Neural cell (in vitro differentiated cells): ENCODE measurements around the gene CYP39A1.

Experiments used
- CTCF ChIP-seq: fragments of 450-650 bp; IDR thresholded peaks from 2 replicates; pipeline ENCODE4 v1.5.1; 2014; ENCODE audit warnings: antibody characterized with exemption, mild to moderate bottlenecking, moderate library complexity; ENCODE audit not compliant: poor library complexity, severe bottlenecking
- EP300 ChIP-seq: fragments of 450-650 bp; conservative IDR thresholded peaks from 2 replicates; pipeline ENCODE4 v1.6.1; 2014; ENCODE audit warnings: antibody characterized with exemption, mild to moderate bottlenecking, moderate library complexity; ENCODE audit not compliant: poor library complexity, severe bottlenecking
- EZH2 ChIP-seq: fragments of 200-600, 300-800 bp; shearing (Covaris generic), sonication (generic); IDR thresholded peaks from 2 replicates; pipeline ENCODE4 v1.6.1; 2014; ENCODE audit warnings: antibody characterized with exemption, low read length, borderline replicate concordance, mild to moderate bottlenecking; ENCODE audit not compliant: insufficient read depth, poor library complexity, severe bottlenecking
- MXI1 ChIP-seq: fragments of 450-650 bp; conservative IDR thresholded peaks from 2 replicates; pipeline ENCODE4 v1.6.1; 2014; ENCODE audit warnings: antibody characterized with exemption, mild to moderate bottlenecking; ENCODE audit not compliant: poor library complexity, severe bottlenecking
- POLR2AphosphoS5 ChIP-seq: IDR thresholded peaks from 2 replicates; pipeline ENCODE4 v1.6.1; 2012
- TAF1 ChIP-seq: IDR thresholded peaks from 2 replicates; pipeline ENCODE4 v1.6.1; 2012; ENCODE audit warnings: low read depth

GRCh38 chr6:46605091-46605797 lies 47.4 kb downstream of the CYP39A1 start:
- no peak for TF ChIP-seq EP300
- no peak for TF ChIP-seq MXI1
- TF ChIP-seq POLR2AphosphoS5 = no peak
- no peak for TF ChIP-seq CTCF
- no peak for TF ChIP-seq EZH2
- no peak for TF ChIP-seq TAF1
